HG03432 (cell line): ENCODE results near the gene OGFR.

Source experiments
- ATAC-seq: cut with Tn5 transposase; IDR thresholded peaks from one replicate; pipeline ENCODE4 v1.9.1; 2021; ENCODE audit warnings: mild to moderate bottlenecking, moderate library complexity; ENCODE audit not compliant: unreplicated experiment

Gene OGFR

DNA sequence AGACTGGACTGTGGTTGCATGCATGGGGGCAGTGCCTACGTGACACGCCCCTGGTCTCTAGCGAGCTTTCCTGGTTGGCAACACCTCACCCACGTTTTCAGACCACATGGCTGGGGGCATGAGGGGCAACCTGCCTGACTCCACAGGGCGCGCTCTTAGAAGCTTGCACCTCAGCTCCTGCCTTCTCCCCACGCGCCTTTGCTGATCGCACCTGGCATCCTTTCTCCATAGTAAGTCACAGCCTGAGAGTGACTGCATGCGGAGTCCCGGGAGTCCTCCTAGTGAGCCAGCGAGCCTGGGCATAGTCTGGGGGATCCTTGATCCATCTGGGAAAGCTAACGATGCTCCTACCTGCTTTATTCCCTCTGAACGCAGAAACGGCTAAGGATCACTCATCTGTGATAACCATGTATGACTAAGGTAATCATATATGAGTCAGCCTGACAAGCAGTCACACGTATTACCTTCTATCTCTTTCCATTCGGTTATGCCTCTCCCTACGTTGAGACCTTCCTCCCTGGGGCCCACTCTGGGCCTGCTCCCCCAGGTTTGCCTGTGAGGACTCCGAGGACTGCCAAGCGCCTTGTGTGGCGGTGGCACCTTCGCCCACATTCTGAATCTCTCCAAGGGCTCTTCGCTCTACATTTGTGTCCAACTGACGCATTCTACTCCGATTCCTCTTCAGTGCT is 52.4 kb downstream of the OGFR start:
- no peak for ATAC-seq

DNA sequence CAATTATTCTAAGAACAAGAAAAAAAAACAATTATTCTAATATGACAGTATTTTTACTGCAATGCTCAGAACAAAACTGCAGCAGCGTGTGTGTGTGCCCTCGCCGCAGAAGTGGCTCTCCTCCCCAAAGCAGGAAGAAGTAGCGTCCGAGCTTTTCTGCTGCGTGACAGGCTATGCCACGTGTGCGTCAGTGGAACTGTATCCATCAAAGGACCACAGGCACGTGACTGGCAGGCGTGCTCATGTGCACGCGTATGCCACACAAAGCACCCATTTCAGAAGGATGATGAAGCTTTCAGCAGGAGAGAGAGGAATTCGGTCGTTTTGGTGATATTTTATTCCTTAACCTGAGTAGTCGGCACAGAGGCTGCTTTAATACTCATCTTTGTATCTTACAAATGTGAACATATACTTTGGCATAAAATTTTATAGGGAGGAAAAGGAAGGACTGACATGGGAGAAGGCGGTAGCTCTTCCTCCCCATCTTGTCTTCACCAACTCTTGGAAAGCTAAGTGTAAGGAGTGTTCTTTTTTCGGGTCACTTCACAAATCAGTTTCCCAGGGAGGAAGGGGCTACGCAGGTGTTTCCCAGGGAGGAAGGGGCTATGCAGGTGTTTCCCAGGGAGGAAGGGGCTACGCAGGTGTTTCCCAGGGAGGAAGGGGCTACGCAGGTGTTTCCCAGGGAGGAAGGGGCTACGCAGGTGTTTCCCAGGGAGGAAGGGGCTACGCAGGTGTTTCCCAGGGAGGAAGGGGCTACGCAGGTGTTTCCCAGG is 53.6 kb downstream of the OGFR start:
- no peak for ATAC-seq

DNA sequence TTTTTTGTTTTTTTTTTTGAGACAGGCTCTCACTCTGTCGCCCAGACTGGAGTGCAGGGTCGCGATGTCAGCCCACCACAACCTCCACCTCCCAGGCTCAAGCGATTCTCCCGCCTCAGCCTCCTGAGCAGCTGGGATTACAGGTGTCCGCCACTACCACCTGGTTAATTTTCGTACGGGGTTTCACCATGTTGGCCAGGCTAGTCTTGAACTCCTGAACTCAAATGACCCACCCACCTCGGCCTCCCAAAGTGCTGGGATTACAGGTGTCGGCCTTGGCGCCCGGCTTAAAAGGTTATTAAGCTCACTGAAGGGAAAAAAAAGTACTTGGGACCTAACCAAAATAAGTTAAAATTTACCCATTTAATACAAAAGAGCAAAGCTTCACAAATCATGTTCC is 55.1 kb downstream of the OGFR start:
- no peak for ATAC-seq

DNA sequence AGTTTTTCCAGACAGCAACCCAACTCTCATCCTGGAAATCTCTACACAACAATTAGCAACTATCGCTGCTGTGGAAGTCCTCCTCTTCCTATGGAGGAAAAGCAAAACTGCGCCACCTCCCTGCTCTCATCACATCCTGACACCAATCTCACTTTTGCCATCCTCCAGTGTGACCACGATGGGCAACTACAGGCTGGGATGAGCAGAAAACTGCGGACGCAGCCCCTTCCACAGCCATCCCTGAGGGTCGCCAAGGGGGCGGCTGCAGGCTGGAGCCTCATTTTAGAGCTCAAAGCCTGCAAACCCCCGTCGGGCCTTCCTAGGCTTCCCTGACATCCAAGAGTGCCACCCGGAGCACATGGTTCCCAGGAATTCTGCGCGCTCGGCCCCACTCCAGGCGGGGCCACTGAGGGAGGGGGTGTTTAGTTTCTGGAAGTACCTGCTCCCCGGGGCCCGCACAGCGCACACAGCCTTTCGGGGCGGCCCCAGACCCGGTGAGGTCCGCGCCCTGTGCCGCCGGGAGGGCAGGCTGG is 55.8 kb downstream of the OGFR start:
- peak; percentile 19 for ATAC-seq

DNA sequence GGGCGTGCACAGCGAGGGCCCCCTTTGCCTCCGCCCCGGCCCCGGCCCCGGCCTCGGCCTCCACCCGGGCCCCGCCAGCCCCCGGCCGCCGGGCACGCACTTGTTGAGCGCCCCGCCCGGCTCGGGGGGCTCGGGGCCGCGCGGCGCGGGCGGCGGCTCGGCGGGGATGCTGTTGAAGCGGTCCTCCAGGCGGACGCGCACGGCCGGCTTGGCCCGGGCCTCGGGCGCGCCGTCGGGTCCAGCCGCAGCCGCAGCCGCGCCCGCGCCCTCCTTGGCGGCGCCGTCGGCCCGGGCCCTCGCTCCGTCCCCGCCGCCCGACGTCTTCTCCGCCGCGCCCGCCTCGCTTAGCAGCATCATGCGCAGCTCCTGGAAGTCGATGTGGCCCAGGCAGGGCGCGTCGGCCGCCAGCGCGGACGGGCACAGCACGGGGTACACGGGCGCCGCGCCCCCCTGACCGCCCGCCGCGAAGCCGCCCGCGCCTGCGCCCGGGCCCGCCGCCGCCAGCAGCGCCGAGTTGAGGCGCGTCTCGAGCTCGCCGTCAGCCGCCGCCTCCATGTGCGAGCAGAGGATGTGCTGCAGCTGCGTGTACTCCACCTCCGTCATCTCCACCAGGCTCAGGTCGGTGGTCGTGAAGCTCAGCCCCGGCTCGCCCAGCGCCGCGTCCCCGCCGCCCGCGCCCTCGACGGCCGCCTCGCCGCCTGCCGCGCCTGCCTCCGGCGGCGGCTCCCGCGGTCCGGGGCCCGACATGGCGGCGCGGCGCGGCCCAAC is 56.5 kb downstream of the OGFR start:
- ATAC-seq, result peak; percentile 40

DNA sequence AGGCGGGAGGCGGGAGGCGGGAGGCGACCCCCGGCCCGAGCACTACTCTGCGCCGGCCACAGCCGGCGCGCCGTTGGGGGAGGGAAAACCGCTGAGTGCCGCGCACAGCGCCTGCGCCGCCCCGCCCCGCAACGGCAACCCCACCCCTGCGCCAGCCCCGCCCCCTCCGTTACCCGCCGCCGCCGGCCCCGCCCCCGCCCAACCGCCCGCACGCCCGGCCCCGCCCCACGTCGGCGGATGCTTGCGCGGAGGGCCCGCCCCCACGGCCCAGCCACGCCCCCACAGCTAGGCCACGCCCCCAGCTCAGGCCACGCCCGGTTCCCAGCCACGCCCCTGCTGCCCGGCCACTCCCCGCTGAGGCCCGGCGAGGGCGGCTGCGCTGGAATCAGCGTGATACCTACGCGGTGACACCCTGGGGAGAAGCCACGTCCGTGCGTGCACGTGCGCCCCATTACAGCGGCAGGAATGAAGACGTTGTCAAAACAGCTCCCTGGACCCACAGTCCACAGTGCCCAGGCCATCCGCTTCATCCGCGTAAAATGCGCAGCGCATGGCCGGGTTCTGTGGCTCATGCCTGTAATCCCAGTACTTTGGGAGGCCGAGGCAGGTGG is 57.2 kb downstream of the OGFR start, which contains the start of gene TCFL5:
TCFL5 (minus strand) TSS at position 97 of the 611 bp plus-strand sequence. CDS start 152 bp downstream, outside the sequence.
- peak; percentile 73 for ATAC-seq
